ENCODE results near the gene ARHGEF12. TPM values are rescaled to one million over a fixed set of nuclear protein-coding genes. Genes with fewer than 3 reads are reported as not detected.

ARHGEF12 gene
- total and polyA plus RNA-seq, 10 of the 15 experiments (the other 5 are each of a cell fraction or from before 2014, with no cell fraction given): 2.7 to 40.8 (median 20.9) TPM

DNA sequence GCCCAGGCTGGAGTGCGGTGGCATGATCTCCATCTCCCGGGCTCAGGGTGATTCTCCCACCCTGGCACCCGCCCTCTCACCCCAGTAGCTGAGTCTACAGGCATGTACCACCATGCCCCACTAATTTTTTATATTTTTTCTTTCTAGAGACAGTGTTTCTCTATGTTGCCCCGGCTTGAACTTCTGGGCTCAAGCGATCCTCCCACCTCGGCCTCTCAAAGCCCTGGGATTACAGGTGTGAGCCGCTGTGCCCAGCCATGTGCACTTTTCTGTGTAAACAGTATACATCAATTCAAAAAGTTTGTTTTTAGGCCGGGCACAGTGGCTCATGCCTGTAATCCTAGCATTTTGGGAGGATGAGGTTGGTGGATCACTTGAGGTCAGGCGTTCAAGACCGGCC is 190.0 kb downstream of the ARHGEF12 start:
- in situ Hi-C loops (cut with MboI): no loop called here
- no peaks in the 10 kb centered on the region for H3K36me3 ChIP-seq (ENCODE audit: control insufficient read depth in 2 of 2, insufficient read depth in 2 of 2, low read length in 1 of 2)
- intact Hi-C loops (cut with micrococcal nuclease; ENCODE audit: unreplicated experiment): no loop called here

DNA sequence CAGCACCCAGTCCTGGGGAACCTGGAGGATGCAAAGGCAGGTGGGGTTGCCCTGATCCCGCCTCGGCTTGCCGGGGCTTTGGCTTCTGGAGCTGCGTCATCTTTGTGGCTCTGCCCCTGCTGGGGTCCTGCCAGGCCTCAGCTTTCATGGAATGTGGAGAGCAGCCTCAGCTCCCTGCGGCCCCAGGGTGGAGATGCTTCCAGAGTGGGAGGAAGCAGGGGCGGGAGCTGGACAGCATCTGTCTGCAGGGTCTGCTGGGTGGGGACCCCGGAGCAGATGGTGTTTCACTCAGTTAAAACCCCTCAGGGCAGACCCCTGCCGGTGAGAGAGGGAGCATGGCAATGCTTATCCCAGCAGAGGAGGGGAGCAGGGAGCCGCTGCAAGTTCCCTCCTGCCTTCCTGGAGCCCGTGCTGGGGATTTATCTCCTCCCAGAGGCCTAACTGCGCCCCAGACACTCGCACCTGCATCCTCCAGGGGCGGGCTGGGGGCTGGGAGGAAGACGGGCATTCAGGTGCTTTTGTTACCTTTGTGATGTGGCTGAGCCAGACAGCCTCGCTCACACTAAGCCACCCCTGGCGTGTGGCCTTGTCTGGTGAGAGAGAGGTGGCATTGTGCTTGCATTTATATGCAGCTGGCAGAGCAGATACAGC is 191.0 kb downstream of the ARHGEF12 start:
- no peak for FAIRE-seq
- ChIA-PET RAD21 (ENCODE audit: unreplicated experiment) (no interaction called here), CTCF (interaction anchor here (0.6 to 1.2 kb wide), 3 partner anchors 152 to 667 kb away, joined by 3 to 4 read pairs (median 3); no protein-coding TSS in a partner anchor), POLR2A (no interaction called here), SMC1A (ENCODE audit: uncharacterized antibody, unreplicated experiment) (no interaction called here)
- Histone ChIP-seq H3K27me3 (replicated peaks in 1 of 2; ENCODE audit: control insufficient read depth in 2 of 2, insufficient read depth in 2 of 2, low read length in 1 of 2) (peaks cover 0 to 1% of the 10 kb centered on the region in 2 experiments; a peak in 2 of 4 replicates), H3K4me3 (no peak overlapping the region), H4K20me1 (ENCODE audit: control insufficient read depth, insufficient read depth) (no peaks in the 10 kb centered on the region), H3K4me2 (ENCODE audit: control insufficient read depth, insufficient read depth) (no peak overlapping the region), H3K9me3 (replicated peaks; ENCODE audit: control insufficient read depth, insufficient read depth, low read length) (no peaks in the 10 kb centered on the region), H2AFZ (ENCODE audit: control insufficient read depth, low read depth, low read length) (no peak overlapping the region), H3K36me3 (ENCODE audit: control insufficient read depth in 2 of 2, insufficient read depth in 2 of 2, low read length in 1 of 2) (no peaks in the 10 kb centered on the region; a peak in 1 of 4 replicates), H3K4me1 (ENCODE audit: control insufficient read depth, insufficient read depth, low read length) (no peaks in the 10 kb centered on the region), H3K9ac (ENCODE audit: control insufficient read depth, insufficient read depth, low read length) (no peak overlapping the region), H3K79me2 (ENCODE audit: control insufficient read depth, insufficient read depth, low read length) (no peaks in the 10 kb centered on the region), H3K27ac (ENCODE audit: control insufficient read depth, insufficient read depth) (no peak overlapping the region)
- no peak for DNase-seq (ENCODE audit: low read depth, low spot score)
- intact Hi-C loops (cut with micrococcal nuclease; ENCODE audit: unreplicated experiment): no loop called here
- in situ Hi-C loops (cut with MboI): no loop called here
- no TSS peak for BruUV-seq (replicated peaks)
- ATAC-seq: no peak
- WGBS (ENCODE audit: insufficient coverage, insufficient replicate concordance, low lambda C conversion rate, missing lambda C conversion rate): 35% methylated on average over 16 of the region's 16 CpGs
- TF ChIP-seq, protein P1, sequence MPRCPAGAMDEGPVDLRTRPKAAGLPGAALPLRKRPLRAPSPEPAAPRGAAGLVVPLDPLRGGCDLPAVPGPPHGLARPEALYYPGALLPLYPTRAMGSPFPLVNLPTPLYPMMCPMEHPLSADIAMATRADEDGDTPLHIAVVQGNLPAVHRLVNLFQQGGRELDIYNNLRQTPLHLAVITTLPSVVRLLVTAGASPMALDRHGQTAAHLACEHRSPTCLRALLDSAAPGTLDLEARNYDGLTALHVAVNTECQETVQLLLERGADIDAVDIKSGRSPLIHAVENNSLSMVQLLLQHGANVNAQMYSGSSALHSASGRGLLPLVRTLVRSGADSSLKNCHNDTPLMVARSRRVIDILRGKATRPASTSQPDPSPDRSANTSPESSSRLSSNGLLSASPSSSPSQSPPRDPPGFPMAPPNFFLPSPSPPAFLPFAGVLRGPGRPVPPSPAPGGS (IDR thresholded peaks at IDR 0.05; ENCODE audit: borderline replicate concordance, insufficient read depth, low read depth, low read length, poor library complexity, severe bottlenecking): no peak
- no peak for TF ChIP-seq STAT3 (IDR thresholded peaks at IDR 0.05; ENCODE audit: low read depth, low read length)
- no peak for TF ChIP-seq RELA (IDR thresholded peaks at IDR 0.05; ENCODE audit: borderline replicate concordance, partially characterized antibody)
- TF ChIP-seq, protein P2, sequence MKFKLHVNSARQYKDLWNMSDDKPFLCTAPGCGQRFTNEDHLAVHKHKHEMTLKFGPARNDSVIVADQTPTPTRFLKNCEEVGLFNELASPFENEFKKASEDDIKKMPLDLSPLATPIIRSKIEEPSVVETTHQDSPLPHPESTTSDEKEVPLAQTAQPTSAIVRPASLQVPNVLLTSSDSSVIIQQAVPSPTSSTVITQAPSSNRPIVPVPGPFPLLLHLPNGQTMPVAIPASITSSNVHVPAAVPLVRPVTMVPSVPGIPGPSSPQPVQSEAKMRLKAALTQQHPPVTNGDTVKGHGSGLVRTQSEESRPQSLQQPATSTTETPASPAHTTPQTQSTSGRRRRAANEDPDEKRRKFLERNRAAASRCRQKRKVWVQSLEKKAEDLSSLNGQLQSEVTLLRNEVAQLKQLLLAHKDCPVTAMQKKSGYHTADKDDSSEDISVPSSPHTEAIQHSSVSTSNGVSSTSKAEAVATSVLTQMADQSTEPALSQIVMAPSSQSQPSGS (IDR thresholded peaks at IDR 0.05; ENCODE audit: low read length): no peak
- no peak for TF ChIP-seq CHD1 (IDR thresholded peaks at IDR 0.05; ENCODE audit: low read depth, low read length)
- no peak for TF ChIP-seq ZNF217 (IDR thresholded peaks at IDR 0.05)
- no peak for TF ChIP-seq ZNF274 (IDR thresholded peaks at IDR 0.05; ENCODE audit: insufficient read depth, insufficient read length)
- TF ChIP-seq ZSCAN29 (IDR thresholded peaks at IDR 0.05): no peak
- TF ChIP-seq PAX8 (IDR thresholded peaks at IDR 0.05): no peak
- no peak for TF ChIP-seq MEF2B (IDR thresholded peaks at IDR 0.05; ENCODE audit: partially characterized antibody, poor library complexity, severe bottlenecking)

More for the DNA sequence above, 190.0 kb downstream of the ARHGEF12 start:
- no peak overlapping the region for H2AFZ ChIP-seq (ENCODE audit: control insufficient read depth, low read depth, low read length)
- H3K4me3 ChIP-seq: no peak overlapping the region
- ATAC-seq (no peak), DNase-seq (ENCODE audit: low read depth, low spot score) (no peak), FAIRE-seq (no peak)
- no TSS peak for BruUV-seq (replicated peaks)
- RAD21 ChIA-PET (ENCODE audit: unreplicated experiment): interaction anchor here (0.6 to 2.3 kb wide), 3 partner anchors 35 to 159 kb away, joined by 3 to 6 read pairs (median 5); no protein-coding TSS in a partner anchor
- TF ChIP-seq CBFB (IDR thresholded peaks at IDR 0.05; ENCODE audit: low read depth): no peak
- TF ChIP-seq STAT3 (IDR thresholded peaks at IDR 0.05; ENCODE audit: low read depth, low read length): no peak
- TF ChIP-seq POU2F2 (IDR thresholded peaks at IDR 0.05; ENCODE audit: borderline replicate concordance, low read depth, low read length): no peak
- TF ChIP-seq RFX5 (IDR thresholded peaks at IDR 0.05; ENCODE audit: low read depth, low read length): no peak
- TF ChIP-seq SMC3 (IDR thresholded peaks at IDR 0.05; ENCODE audit: borderline replicate concordance, low read length): no peak
- no peak for TF ChIP-seq BACH1 (IDR thresholded peaks at IDR 0.05; ENCODE audit: borderline replicate concordance)
- TF ChIP-seq, protein P3, sequence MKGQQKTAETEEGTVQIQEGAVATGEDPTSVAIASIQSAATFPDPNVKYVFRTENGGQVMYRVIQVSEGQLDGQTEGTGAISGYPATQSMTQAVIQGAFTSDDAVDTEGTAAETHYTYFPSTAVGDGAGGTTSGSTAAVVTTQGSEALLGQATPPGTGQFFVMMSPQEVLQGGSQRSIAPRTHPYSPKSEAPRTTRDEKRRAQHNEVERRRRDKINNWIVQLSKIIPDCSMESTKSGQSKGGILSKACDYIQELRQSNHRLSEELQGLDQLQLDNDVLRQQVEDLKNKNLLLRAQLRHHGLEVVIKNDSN (IDR thresholded peaks at IDR 0.05; ENCODE audit: borderline replicate concordance, extremely low read length, insufficient read depth, low read depth, low read length): no peak
- TF ChIP-seq TAF1 (IDR thresholded peaks at IDR 0.05; ENCODE audit: borderline replicate concordance, low read depth, low read length): no peak
- no peak for TF ChIP-seq HDGF (IDR thresholded peaks at IDR 0.05)
- H4K20me1 ChIP-seq (ENCODE audit: control insufficient read depth, insufficient read depth): no peaks in the 10 kb centered on the region
- WGBS (ENCODE audit: insufficient coverage, insufficient replicate concordance, low lambda C conversion rate, missing lambda C conversion rate): 31% methylated on average over 10 of the region's 10 CpGs
- no peaks in the 10 kb centered on the region for H3K9me3 ChIP-seq (replicated peaks; ENCODE audit: control insufficient read depth, insufficient read depth, low read length)
- no peaks in the 10 kb centered on the region for H3K4me1 ChIP-seq (ENCODE audit: control insufficient read depth, insufficient read depth, low read length)
- POLR2A ChIA-PET: no interaction called here
- peaks cover 0 to 1% of the 10 kb centered on the region in 2 experiments; a peak in 2 of 4 replicates for H3K27me3 ChIP-seq (replicated peaks in 1 of 2; ENCODE audit: control insufficient read depth in 2 of 2, insufficient read depth in 2 of 2, low read length in 1 of 2)
- H3K9ac ChIP-seq (ENCODE audit: control insufficient read depth, insufficient read depth, low read length): no peak overlapping the region
- SMC1A ChIA-PET (ENCODE audit: uncharacterized antibody, unreplicated experiment): no interaction called here
- CTCF ChIA-PET: no interaction called here
- no peak overlapping the region for H3K4me2 ChIP-seq (ENCODE audit: control insufficient read depth, insufficient read depth)
- no peak overlapping the region for H3K27ac ChIP-seq (ENCODE audit: control insufficient read depth, insufficient read depth)
- H3K79me2 ChIP-seq (ENCODE audit: control insufficient read depth, insufficient read depth, low read length): no peaks in the 10 kb centered on the region
